Retinal pigment epithelial cell (primary cell): ENCODE results near the gene BICDL1.

Experiments
- DNase-seq: peaks from one replicate; pipeline ENCODE4 v3.0.0-alpha.2; 2010; ENCODE audit warnings: low read depth
- H3K4me3 ChIP-seq: 2 replicates; pipeline ENCODE4 v1.5.1; 2011; ENCODE audit warnings: mild to moderate bottlenecking, low read length, control low read depth, moderate library complexity
- TF ChIP-seq, protein P1 (sequence below): conservative IDR thresholded peaks from 2 replicates; pipeline ENCODE4 v1.5.1; 2011; ENCODE audit warnings: low read depth, low read length, control low read depth, inconsistent platforms

The BICDL1 gene

DNA sequence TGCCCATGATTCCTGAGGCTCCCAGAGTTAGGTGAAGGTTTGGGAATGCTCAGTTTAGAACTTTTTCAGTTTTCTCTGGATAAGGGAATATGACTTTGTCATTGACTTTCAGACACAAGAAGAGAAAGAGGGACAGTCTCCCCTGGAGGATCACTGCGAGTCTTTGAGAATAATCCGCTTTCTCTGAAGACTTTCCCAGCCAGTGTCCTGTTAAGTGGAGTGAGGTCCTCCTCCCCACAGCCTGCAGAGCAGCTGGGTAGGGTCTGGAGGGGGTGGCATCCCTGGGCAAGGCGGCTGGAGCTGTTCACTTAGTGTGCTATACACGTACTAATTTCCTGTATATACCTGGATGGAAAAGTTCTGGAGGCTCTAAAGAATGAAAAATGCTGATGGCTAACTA is 136.0 kb downstream of the BICDL1 start:
- TF ChIP-seq, protein P1, sequence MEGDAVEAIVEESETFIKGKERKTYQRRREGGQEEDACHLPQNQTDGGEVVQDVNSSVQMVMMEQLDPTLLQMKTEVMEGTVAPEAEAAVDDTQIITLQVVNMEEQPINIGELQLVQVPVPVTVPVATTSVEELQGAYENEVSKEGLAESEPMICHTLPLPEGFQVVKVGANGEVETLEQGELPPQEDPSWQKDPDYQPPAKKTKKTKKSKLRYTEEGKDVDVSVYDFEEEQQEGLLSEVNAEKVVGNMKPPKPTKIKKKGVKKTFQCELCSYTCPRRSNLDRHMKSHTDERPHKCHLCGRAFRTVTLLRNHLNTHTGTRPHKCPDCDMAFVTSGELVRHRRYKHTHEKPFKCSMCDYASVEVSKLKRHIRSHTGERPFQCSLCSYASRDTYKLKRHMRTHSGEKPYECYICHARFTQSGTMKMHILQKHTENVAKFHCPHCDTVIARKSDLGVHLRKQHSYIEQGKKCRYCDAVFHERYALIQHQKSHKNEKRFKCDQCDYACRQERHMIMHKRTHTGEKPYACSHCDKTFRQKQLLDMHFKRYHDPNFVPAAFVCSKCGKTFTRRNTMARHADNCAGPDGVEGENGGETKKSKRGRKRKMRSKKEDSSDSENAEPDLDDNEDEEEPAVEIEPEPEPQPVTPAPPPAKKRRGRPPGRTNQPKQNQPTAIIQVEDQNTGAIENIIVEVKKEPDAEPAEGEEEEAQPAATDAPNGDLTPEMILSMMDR = no peak
- no peak overlapping the region for H3K4me3 ChIP-seq
- no peak for DNase-seq

DNA sequence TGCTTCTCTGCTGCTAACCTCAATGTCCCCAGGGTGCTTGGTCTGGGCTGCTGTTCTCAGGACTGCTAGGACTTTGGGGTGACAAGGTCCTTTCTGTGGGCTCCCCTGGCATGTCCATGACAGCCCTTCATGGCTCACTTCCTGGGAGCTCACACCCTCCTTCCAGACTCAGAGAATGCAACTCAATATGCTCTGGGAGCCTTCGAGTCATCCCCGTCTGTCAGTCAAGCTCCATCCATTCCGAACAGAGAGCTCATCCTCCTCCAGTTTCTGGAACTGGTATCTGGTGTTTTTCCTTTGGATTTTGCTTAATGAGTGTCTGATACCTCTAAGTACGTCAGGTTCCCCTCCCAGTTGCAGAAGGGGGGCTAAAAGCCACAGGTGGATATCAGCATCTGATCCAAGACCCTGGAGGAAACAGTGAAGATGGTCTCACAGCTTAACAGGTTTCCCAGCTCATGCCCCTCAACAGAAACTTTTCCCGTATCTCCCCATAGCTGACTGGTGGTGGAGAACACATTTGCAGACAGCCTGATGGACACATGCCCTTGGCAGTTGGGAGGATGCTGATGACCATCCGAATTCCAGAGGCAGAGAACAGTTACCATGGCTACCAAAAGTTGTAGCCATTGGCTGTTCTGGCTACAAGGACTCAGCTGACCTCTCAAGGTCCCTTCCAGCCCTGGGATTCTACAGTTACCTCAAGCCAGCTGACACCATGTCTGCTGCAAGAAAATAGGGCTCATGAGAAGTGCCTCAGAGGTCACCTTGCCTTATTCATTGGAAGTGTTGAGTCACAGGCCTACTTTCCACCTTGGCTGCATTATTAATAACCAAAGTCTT is 137.0 kb downstream of the BICDL1 start:
- no peak for DNase-seq
- TF ChIP-seq, protein P1 = no peak
- H3K4me3 ChIP-seq = no peak overlapping the region

DNA sequence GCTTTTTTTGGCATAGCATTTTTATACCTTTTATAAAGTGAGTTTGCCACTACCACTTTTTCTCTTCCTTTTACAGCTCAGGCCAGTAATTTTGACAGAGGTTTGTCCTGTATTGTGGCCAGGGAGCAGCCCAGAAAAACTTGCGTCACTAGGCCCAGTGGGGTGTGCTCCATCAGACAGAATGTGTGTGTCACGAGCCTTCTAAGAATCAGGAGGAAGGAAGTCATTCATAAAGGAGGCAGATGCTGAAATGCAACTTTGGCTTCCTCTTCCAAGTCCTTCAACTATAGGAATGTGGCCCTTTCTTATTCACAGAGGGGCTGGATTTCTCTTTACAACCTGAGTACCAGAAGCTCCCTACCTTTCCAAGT is 137.6 kb downstream of the BICDL1 start:
- DNase-seq = no peak
- no peak overlapping the region for H3K4me3 ChIP-seq
- TF ChIP-seq, protein P1 = no peak

DNA sequence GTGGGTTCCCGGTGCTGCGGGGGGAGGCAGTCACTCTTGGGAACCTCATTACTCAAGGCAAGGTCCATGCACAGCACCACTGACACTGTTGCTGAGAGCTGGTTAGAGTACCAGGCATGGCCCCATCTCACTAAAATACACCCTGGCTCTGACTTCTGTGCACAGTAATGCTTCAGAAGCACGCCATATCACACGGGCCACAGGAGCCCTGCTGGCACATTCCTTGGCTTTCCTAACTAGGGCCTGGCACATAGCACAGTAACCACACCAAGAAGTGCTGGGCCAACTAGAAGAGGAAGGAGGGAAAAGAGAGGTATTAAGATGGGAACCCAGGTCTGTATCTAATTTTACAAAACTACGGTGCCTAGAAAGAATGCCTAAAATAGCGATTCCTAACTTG is 141.0 kb downstream of the BICDL1 start:
- no peak overlapping the region for H3K4me3 ChIP-seq
- no peak for DNase-seq
- TF ChIP-seq, protein P1 = no peak

DNA sequence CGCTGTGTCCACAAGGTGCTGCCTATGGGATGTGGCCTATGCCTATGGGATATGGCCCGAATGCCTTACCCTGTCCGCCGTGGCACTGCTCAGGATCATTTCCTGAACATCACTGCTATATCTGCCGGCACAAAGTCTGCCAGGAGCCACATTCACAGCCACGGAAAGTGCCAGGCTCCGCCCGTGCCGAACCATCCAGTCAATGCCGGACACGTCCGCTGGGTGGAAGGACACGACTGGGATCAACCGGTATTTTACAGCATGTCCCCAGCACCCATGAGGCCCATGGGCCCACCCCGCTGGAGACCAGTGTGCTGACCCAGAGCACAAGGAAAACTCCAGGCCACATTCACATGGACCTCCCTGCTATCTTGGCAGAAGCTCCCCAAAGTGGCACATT is 142.1 kb downstream of the BICDL1 start:
- DNase-seq = no peak
- TF ChIP-seq, protein P1 = no peak
- no peak overlapping the region for H3K4me3 ChIP-seq

DNA sequence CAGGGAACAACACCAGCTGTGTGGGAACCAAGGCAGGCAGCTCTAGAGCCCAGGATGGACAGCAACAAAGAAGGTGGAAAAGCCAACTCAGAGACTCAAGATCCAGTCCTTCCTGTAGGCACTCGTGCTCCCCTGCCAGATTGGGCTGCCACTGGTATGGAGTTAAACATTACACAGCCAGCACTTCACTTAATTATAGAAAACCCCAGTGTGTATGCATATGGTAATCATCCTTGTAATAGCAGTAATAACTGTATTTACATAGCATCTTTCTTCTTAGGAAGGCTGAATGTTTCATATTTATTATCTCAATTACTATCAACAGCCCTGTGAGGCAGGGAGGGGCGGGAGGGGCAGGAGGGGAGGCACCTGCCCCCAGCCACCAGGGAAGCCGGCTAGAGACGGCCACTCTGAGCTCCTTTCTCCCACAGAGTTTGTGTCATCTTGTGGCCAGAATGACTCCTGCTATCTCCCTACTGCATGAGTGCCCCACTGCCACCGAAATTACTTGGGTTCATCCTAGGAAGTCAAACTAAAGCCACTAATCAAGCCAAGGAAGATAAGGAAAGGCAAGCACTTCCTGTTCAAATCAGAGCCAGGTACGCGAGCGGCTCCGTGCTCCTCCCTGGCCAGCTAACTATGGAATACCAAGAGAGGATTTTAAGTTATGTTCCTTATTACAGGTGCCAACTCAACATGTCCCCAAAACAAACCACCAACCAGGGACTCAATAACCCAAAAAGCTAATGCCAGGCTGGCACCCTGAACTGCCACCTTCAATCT is 143.2 kb downstream of the BICDL1 start:
- no peak for DNase-seq
- TF ChIP-seq, protein P1 = no peak
- no peak overlapping the region for H3K4me3 ChIP-seq
